ENCODE data around the gene SP4.

GRCh38 chr7:21428659-21428941, 717 bp downstream of the SP4 start:
- TF ChIP-seq POLR2A (IDR thresholded peaks at IDR 0.05) (no peak), CTCF (IDR thresholded peaks at IDR 0.05) (no peak)

Data from sigmoid colon (tissue), 3 donors.